Measurements from ENCODE around the gene SSH2. TPM values are rescaled to one million over a fixed set of nuclear protein-coding genes. Genes with fewer than 3 reads are reported as not detected.

Gene SSH2
- total and polyA plus RNA-seq, 8 donors: 8.4 to 19.1 (median 10.3) TPM

DNA sequence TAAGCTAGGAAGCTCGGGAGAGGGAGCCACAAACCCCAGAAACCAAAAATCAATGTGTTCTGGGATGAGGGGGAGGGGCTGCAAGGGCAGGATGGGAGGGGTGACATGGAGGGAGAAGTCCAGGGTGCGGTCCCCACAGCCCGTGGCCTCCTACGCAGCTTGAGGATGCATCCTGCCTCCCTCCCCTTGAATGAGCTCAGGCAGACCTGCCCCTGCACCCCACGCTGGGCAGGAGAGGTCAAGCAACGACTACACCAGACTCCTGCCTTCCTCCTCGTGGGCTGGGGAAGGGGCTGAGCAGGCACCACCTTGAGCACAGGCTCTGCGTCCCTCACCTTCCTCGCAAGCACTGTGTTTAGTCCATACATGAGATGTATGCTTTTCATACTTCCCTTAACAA lies 333.2 kb downstream of the SSH2 start:
- Histone ChIP-seq H3K27ac (no peak overlapping the region), H3K4me1 (peaks cover 8 to 10% (median 10%) of the 10 kb centered on the region in 3 donors), H3K4me3 (no peak overlapping the region), H3K36me3 (no peaks in the 10 kb centered on the region), H3K9me3 (no peaks in the 10 kb centered on the region), H3K27me3 (no peaks in the 10 kb centered on the region)
- TF ChIP-seq, protein P1, sequence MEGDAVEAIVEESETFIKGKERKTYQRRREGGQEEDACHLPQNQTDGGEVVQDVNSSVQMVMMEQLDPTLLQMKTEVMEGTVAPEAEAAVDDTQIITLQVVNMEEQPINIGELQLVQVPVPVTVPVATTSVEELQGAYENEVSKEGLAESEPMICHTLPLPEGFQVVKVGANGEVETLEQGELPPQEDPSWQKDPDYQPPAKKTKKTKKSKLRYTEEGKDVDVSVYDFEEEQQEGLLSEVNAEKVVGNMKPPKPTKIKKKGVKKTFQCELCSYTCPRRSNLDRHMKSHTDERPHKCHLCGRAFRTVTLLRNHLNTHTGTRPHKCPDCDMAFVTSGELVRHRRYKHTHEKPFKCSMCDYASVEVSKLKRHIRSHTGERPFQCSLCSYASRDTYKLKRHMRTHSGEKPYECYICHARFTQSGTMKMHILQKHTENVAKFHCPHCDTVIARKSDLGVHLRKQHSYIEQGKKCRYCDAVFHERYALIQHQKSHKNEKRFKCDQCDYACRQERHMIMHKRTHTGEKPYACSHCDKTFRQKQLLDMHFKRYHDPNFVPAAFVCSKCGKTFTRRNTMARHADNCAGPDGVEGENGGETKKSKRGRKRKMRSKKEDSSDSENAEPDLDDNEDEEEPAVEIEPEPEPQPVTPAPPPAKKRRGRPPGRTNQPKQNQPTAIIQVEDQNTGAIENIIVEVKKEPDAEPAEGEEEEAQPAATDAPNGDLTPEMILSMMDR (IDR thresholded peaks at IDR 0.05): no peak
- FAIRE-seq: no peak
- DNase-seq: peak in 1 of 6 donors; percentile 46
- WGBS, 2 donors: 74 to 76% methylated on average over 9 of the region's 9 CpGs
- ATAC-seq: no peak
- intact Hi-C loops (cut with DNase I): no loop called here

DNA sequence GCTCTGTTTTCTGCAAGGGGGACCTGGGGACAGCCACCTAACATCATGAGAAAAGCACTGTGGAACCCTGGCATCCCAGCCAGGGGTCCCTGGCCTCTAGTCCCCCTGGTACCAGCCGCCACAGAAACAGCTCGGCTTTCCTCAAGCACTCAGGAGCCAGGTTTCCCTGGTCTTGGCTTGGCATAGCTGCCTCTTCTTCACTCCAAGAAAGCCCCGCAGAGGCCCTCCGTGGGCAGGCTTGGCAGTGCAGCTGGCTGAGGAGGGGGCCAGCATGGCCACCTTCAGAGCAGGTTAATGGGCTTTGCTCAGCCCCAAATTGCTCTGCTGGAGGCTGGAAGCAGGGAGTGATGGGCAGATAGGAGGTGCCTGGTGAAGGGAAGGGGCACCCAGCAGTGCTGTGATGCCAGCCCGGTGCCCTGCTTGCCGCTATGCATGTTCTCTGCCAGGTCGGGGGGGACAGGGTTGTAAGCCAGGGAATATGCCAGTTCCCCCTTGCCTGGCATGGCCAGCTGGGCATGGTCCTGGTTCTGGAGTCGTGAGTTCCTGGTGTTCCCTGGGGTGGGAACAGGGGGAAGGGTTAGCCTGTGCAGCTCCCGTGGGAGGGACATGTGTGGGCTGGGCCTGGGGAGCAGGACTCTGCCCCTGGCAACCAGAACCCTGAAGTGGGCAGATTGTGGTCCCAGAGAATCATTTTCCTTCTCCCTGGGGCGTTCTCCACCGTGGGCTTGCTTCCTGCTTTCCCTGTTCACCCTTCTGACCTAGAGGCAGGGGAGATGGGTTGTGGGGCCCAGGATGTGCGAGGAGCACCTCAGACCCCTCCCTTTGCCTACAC lies 333.9 kb downstream of the SSH2 start:
- H3K27me3 ChIP-seq: no peaks in the 10 kb centered on the region
- H3K36me3 ChIP-seq: no peaks in the 10 kb centered on the region
- no peak overlapping the region for H3K27ac ChIP-seq
- FAIRE-seq: no peak
- H3K4me3 ChIP-seq: no peak overlapping the region
- no peak for ATAC-seq
- peak in 1 of 6 donors; percentile 47 for DNase-seq
- intact Hi-C loops (cut with DNase I): no loop called here
- H3K9me3 ChIP-seq: no peaks in the 10 kb centered on the region
- peaks cover 9 to 17% (median 11%) of the 10 kb centered on the region in 3 donors for H3K4me1 ChIP-seq
- WGBS, 2 donors: 77 to 79% methylated on average over 12 of the region's 12 CpGs
- TF ChIP-seq, protein P1 (IDR thresholded peaks at IDR 0.05): no peak

DNA sequence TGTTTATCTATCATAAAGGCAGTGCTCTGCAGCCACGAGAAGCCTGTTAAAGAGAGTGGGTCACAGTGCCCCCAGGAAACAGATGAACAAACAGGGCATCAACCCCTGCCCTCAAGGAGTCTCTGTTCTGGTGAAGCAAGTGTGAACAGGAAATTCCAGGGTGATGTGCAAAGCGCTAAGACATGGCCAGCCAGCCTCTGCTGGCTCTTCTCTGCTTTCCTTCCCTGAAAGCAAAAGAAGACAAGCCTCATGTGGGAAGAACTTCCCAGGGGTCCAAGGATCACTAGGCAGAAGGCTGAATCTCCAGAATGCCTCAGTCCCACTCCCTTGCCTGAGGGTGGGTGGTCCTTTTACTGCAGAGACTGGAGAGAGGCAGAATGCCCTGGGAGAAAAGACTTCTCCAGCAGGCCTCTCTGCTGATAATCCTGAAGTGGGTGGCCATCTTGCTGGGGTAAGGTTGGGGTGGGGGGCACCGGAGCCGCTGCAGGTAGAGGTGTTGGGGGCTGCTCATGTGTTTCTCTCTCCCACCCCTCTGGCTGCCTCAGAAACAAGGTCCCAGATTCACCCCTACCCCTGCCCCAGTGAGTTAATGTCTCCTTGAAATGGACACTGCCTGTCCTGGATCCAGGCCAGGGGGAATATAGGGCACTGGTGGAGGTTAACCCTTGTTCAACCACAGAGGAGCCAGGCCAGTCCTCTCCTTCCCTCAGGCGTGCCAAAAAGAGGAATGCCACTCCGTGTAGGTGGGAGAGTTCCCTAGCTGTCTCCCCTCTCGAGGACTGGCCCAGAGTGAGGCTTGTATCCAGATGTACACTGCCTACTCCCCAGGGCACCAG lies 334.7 kb downstream of the SSH2 start:
- 75 to 81% methylated on average over 7 of the region's 7 CpGs for WGBS, 2 donors
- H3K36me3 ChIP-seq: no peaks in the 10 kb centered on the region

DNA sequence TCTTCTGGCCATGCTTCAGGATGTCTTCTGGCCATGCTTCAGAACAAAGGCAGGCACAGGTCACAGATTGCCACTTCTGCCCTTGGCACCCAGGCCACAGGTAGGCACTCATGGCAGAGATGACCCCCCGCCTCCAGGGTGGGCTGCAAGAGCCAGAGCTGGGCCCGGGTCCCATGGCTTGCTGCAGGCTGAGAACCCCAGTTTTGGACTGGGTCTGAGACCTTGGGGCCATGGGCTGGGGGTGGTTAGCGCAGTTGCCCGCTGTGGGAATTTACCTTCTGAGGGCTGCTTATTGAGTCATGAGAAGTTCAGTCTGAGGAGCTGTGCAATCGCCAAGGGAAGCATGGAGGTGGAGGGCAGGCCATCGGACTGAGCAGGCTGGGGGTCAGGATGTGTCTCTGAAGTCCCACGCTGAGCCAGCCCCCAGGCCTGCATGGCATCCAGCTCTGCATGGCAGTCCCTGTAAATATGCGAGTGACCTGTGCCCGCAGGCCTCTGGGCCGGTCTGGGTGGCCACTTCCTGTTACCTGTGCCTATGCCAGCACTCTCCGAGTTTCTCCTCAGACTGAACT lies 335.4 kb downstream of the SSH2 start:
- no peaks in the 10 kb centered on the region for H3K27me3 ChIP-seq
- no peaks in the 10 kb centered on the region for H3K9me3 ChIP-seq
- peak in 3 of 6 donors; percentile 2 to 74 (median 32) for DNase-seq
- peaks cover 15 to 29% (median 20%) of the 10 kb centered on the region in 3 donors for H3K4me1 ChIP-seq
- TF ChIP-seq, protein P1 (IDR thresholded peaks at IDR 0.05): no peak
- WGBS, 2 donors: 84 to 95% methylated on average over 11 of the region's 11 CpGs
- no peak for FAIRE-seq
- no peaks in the 10 kb centered on the region for H3K36me3 ChIP-seq
- intact Hi-C loops (cut with DNase I): no loop called here
- H3K4me3 ChIP-seq: no peak overlapping the region
- no peak overlapping the region for H3K27ac ChIP-seq
- no peak for ATAC-seq

More for the DNA sequence above, 334.7 kb downstream of the SSH2 start:
- no peaks in the 10 kb centered on the region for H3K9me3 ChIP-seq
- ATAC-seq: no peak
- peaks cover 13 to 25% (median 16%) of the 10 kb centered on the region in 3 donors for H3K4me1 ChIP-seq
- no peak overlapping the region for H3K27ac ChIP-seq
- FAIRE-seq: no peak
- peak in 2 of 6 donors; percentile 1 to 28 for DNase-seq
- intact Hi-C loops (cut with DNase I): no loop called here
- no peak overlapping the region for H3K4me3 ChIP-seq
- H3K27me3 ChIP-seq: no peaks in the 10 kb centered on the region
- TF ChIP-seq, protein P1 (IDR thresholded peaks at IDR 0.05): no peak

All from pancreas (tissue), 10 donors.